HG03135 (cell line): ENCODE data around the gene SPRY1.

ENCODE experiments used
- ATAC-seq: cut with Tn5 transposase; IDR thresholded peaks from one replicate; pipeline ENCODE4 v1.9.1; 2021; ENCODE audit warnings: mild to moderate bottlenecking, moderate library complexity; ENCODE audit not compliant: unreplicated experiment

SPRY1 gene

DNA sequence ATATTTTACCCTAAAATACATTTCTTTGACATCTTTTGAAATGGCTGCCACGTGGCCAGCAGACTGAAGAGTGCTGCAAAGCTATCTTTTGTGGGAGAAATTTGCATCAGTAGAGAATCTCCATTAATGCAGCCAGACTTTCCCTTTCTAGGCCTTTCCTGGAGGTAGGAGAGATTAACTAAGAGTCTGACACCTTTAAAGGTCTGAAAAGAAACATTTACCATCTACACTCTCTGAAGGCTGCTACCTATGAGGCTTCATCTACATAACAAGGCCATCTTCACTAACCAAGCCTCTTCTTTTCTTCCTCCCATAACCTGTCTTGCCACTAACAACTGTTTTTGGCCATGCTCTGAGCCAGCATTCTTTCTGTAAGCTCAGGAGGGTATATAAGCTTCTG is 17.8 kb upstream of the SPRY1 start:
- ATAC-seq = no peak

GRCh38 chr4:123379392-123379791 is 17.2 kb upstream of the SPRY1 start:
- no peak for ATAC-seq

- ATAC-seq = no peak
Observed at GRCh38 chr4:123380728-123381716, 15.6 kb upstream of the SPRY1 start.

- ATAC-seq = no peak
Observed at GRCh38 chr4:123381996-123382395, 14.6 kb upstream of the SPRY1 start.

DNA sequence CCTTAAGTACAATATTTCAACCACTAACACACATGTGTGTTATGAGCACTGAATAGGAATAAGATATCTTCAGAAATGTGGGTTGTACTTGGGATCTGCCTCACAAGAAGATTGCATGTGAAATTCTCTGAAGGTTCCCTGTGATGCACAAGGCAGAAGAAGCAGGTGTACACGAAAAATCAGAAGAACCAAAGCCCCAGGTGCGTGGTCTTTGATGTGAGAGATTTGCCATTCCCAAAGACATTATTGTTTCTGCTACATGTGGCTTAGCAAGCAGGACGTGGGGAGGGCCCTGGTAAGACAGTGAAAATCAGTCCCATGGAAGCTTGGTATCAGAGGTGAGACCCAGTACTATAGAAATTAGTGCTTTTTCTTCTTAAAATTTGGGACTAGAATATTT is 13.0 kb upstream of the SPRY1 start:
- ATAC-seq = no peak

- no peak for ATAC-seq
Observed at GRCh38 chr4:123386609-123387008, 10.0 kb upstream of the SPRY1 start.

- ATAC-seq = no peak
Observed at GRCh38 chr4:123390846-123391456, 5.6 kb upstream of the SPRY1 start.

DNA sequence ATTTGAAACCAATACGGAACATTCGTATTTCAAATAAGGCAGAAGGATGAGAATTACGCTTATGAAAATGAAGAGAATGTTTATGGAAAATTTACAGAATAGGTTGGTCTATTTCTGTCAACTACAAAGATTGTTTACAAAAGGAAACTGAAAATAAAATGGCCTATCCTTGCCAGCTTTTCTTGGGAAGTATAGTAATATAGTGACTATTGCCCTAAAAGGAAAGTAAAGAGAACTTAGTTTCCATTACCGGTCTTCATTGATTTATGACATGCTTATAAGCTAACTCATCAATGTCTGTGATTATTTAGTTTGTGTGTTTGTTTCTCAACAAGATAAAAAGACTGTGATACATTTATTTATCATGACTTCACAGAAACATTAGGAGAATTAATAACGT is 2.9 kb upstream of the SPRY1 start:
- no peak for ATAC-seq

DNA sequence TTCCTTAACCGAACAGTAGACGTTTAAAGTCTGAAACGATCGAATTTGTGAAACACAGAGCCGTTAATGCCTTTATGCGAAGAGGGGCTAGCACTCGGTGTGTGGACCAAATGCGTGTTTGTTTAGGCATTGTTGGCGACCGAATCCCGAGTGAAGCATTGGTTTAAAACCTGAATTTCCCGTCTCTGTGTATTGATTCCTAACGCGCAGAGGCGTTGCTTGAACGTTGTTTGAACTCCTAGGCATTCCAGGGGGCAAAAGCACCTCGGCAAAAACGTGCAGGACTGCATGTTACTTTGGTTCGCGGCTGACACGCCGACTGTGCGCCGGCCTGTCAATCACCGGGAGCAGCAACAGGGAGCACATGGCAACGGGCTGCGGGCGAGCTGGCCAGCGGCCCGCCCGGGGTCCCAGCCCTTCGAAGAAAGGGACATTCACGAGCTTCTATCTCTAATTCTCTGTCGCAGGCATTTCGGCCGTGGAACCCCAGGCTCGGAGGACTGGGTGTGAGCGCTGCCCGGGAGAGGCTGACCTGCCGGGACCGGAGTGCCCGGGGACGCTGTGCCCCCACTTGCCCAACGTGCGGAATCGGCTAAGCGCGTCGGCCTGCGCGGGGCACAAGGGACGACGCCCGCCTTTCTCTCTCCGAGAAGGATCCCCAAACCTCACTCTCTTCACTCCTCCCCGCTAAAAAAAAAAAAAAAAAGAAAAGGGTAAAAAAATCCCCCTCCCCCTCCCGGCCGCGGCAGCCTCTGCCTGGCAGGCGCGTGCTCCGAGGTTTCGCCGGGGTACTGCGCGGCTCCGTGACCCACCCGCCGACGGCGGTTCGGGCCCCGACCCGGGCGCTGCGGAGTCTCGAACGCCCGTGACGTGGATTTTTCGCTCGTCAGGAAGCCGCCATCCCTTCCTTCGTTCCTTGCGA is 810 bp downstream of the SPRY1 start:
- peak; percentile 7 for ATAC-seq

DNA sequence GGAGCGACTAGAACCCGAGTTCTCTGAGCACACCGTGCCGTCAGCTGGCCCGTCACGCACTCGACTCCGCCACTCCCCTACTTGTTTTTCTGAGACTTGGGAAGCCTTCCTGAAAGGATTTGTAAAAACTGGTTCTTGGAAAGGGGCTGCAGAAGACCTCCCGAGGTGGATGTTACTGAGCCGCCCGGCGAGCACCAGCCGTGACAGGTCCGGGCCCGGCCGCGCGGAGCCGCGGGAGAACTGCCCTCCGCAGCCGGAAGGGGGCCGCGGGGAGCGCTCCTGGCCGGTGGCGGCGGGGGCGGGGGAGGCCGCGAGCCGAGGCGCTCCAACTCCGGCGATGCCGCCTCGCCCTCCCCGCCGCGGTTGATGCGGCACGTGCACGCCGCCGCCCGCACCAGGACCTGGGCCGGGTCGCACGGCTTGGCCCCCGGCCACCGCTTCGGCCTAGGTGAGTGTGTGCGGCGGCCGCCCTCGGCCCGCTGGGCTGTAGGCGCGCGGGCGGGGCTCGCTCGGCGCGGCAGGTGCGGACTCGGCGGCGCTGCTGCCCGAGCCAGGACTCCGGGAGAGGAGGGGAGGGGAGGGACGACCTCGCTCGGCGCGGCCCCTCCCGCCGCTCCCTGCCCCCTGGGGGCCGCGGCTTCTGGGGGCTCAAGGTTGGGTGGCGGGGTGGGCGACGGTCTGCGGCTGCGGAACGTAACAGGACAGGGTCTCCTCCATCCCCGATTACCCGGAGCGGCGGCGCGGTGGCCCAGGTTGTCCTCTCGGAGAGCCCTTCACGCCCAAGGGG is 1.7 kb downstream of the SPRY1 start:
- peak; percentile 61 for ATAC-seq

- peak; percentile 17 for ATAC-seq
Observed at GRCh38 chr4:123398853-123399626, 2.4 kb downstream of the SPRY1 start.

DNA sequence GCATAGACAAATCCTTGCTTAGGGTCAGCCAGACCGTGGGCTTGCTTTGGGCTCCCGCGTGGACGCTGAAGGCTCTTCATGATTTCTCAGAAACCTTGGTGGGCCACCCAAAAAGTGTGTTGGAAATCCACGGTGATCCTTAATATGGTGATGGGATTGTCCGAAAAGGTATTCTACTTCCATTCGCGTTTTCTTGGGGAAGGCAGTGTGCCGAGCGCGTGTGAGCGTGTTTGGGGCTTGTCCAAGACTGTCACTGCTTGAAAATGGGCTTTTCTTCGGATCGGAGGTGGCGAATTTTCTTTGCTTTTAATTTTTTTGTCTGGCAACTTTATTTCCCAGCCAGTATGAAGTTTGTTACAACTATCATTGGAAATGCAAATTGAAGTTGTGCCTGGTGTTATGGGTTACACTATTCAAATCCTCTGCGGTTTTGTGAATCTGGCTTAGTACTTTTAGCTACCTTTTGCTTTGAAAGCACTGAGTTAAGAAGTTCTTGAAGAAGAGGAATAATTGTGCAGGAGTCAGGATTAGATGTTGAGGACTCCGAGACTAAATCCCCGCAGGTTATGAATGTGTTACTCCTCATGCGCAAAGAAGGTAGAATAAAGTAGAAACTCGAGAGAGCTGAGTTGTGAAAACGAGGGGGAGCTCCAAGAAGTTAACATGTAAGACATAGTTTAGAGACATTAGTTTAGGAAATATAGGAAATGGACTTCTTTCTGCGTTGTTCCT is 3.2 kb downstream of the SPRY1 start:
- ATAC-seq = no peak

GRCh38 chr4:123401271-123402120 is 4.9 kb downstream of the SPRY1 start:
- ATAC-seq = no peak

DNA sequence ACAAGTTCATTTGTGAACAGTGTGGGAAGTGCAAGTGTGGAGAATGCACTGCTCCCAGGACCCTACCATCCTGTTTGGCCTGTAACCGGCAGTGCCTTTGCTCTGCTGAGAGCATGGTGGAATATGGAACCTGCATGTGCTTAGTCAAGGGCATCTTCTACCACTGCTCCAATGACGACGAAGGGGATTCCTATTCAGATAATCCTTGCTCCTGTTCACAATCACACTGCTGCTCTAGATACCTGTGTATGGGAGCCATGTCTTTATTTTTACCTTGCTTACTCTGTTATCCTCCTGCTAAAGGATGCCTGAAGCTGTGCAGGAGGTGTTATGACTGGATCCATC is 5.5 kb downstream of the SPRY1 start:
- ATAC-seq = no peak

DNA sequence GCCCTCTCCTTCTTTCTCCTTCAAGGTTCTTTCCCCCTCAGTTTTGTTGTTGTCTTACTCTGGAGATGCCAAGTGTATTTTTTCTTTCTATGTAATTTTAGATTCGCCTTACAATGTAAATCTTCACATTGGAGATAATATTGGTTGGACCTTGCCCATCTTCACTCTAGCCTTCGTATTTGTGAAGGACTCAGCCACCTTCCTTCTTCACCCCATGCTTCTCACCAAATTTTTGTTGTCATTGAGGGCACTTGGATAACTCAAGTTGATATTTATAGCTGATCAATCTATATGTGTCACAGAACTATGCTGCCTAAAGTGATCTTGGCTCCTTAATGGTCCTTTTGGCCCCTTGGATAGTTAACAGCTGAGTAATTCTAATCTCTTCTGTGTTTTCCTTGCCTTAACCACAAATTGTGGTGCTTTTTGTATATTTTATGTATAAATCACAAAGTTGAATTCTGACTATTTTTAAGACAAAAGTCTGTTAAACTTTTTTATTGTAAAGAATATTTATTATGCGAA is 6.5 kb downstream of the SPRY1 start:
- ATAC-seq = no peak

- no peak for ATAC-seq
Observed at GRCh38 chr4:123404533-123404932, 7.9 kb downstream of the SPRY1 start.

DNA sequence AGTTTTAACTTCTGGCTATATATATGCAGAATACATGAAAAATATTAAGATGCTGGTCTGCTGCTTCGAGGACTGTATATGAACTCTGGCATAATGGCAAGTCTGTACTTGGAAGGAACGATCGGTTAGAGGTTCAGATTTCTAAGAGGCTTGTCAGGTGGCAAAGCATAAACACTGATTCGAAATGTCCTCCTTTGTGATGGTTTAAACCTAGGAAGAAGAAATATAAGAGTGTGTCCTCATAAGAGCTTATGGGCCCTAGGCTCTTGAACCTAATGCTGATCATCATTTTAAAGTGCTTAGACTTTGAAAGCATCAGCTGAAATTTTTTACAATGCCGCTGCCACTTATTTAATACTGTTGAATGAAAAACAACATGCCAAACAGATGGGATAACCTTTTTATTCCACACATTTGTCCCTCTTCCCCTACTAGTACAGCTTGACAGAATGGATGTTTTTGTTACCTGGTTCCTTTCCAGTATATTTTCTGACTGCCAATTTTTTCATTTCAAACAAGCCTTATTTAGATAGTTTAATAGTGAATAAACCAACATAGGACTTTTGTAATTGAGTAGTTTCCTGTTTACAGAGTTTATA is 8.8 kb downstream of the SPRY1 start:
- ATAC-seq = no peak

GRCh38 chr4:123406872-123407271 is 10.3 kb downstream of the SPRY1 start:
- no peak for ATAC-seq
